ENCODE results near the gene ALK. TPM values are rescaled to one million over a fixed set of nuclear protein-coding genes. Genes with fewer than 3 reads are reported as not detected.

ALK gene
- total and polyA plus RNA-seq, 2 donors (not counting 1 experiment from before 2014, with no cell fraction given) = not detected

- CTCF ChIA-PET = interaction anchor here (1.2 kb wide), 1 partner anchor 68 kb away, joined by 3 read pairs; no protein-coding TSS in a partner anchor
- no peak overlapping the region for H3K27ac Mint-ChIP-seq
- peaks cover 27% of the 10 kb centered on the region for H3K27me3 Mint-ChIP-seq
- no peaks in the 10 kb centered on the region for H3K79me2 ChIP-seq (ENCODE audit: control insufficient read depth, insufficient read depth, low read length)
- H3K9me3 ChIP-seq (ENCODE audit: control extremely low read depth in 1 of 3, control insufficient read depth in 2 of 3, insufficient read depth in 1 of 3, low read length in 2 of 3) = peaks cover 0 to 4% (median 0%) of the 10 kb centered on the region in 3 donors
- no peak overlapping the region for H3K4me2 ChIP-seq (replicated peaks; ENCODE audit: low read depth, low read length, poor library complexity, severe bottlenecking)
- POLR2A ChIA-PET = no interaction called here
- H3K4me1 ChIP-seq (ENCODE audit: control insufficient read depth in 2 of 2, insufficient read depth in 2 of 2, low read length in 2 of 2) = peaks cover 0 to 4% of the 10 kb centered on the region in 2 donors
- no peak overlapping the region for H2AFZ ChIP-seq (ENCODE audit: insufficient read depth, low read depth, low read length, poor library complexity, severe bottlenecking)
- TF ChIP-seq CTCF (IDR thresholded peaks at IDR 0.05) = no peak
- no peak for TF ChIP-seq EZH2 (IDR thresholded peaks at IDR 0.05; ENCODE audit: borderline replicate concordance, insufficient read depth, low read depth, low read length, poor library complexity, severe bottlenecking)
- no peak overlapping the region for H3K4me3 Mint-ChIP-seq
- H3K4me3 ChIP-seq (ENCODE audit: control extremely low read depth in 1 of 5, extremely low read depth in 1 of 5, insufficient read depth in 1 of 5, low read depth in 2 of 5, low read length in 4 of 5) = no peak overlapping the region
- H3K27ac ChIP-seq (ENCODE audit: low read length in 2 of 2) = no peak overlapping the region
- DNase-seq (no peak), ATAC-seq (ENCODE audit: low read depth) (no peak)
- intact Hi-C loops (cut with micrococcal nuclease) = no loop called here
- peaks cover 13% of the 10 kb centered on the region for H3K4me1 Mint-ChIP-seq
- H4K20me1 ChIP-seq (ENCODE audit: control insufficient read depth, insufficient read depth, low read length, poor library complexity, severe bottlenecking) = no peaks in the 10 kb centered on the region
- peaks cover 0 to 5% (median 1%) of the 10 kb centered on the region in 4 experiments for H3K27me3 ChIP-seq (replicated peaks in 1 of 4; ENCODE audit: control extremely low read depth in 1 of 4, control insufficient read depth in 3 of 4, insufficient read depth in 4 of 4, low read length in 3 of 4)
- 85% methylated on average over 3 of the region's 4 CpGs for WGBS (ENCODE audit: insufficient coverage)
- H3K36me3 ChIP-seq (replicated peaks in 1 of 2; ENCODE audit: control extremely low read depth in 1 of 2, control insufficient read depth in 1 of 2, extremely low read depth in 1 of 2, insufficient read depth in 2 of 2, low read length in 1 of 2) = no peaks in the 10 kb centered on the region
- no peak overlapping the region for H3K9ac ChIP-seq (ENCODE audit: low read length)
- no peaks in the 10 kb centered on the region for H3K9me3 Mint-ChIP-seq (ENCODE audit: insufficient read depth)
Measured at GRCh38 chr2:29240601-29241000, 680.8 kb downstream of the ALK start.

- DNase-seq = no peak
- H3K9ac ChIP-seq (ENCODE audit: low read length) = no peak overlapping the region
- H3K36me3 ChIP-seq (replicated peaks in 1 of 2; ENCODE audit: control extremely low read depth in 1 of 2, control insufficient read depth in 1 of 2, extremely low read depth in 1 of 2, insufficient read depth in 2 of 2, low read length in 1 of 2) = no peaks in the 10 kb centered on the region
- intact Hi-C loops (cut with micrococcal nuclease) = no loop called here
- H4K20me1 ChIP-seq (ENCODE audit: control insufficient read depth, insufficient read depth, low read length, poor library complexity, severe bottlenecking) = no peaks in the 10 kb centered on the region
- peaks cover 0 to 4% of the 10 kb centered on the region in 2 donors for H3K4me1 ChIP-seq (ENCODE audit: control insufficient read depth in 2 of 2, insufficient read depth in 2 of 2, low read length in 2 of 2)
- no peak overlapping the region for H2AFZ ChIP-seq (ENCODE audit: insufficient read depth, low read depth, low read length, poor library complexity, severe bottlenecking)
- Mint-ChIP-seq H3K4me1 (peaks cover 13% of the 10 kb centered on the region), H3K9me3 (ENCODE audit: insufficient read depth) (no peaks in the 10 kb centered on the region), H3K27me3 (peaks cover 32% of the 10 kb centered on the region), H3K27ac (no peak overlapping the region), H3K4me3 (no peak overlapping the region)
- H3K9me3 ChIP-seq (ENCODE audit: control extremely low read depth in 1 of 3, control insufficient read depth in 2 of 3, insufficient read depth in 1 of 3, low read length in 2 of 3) = no peaks in the 10 kb centered on the region
- TF ChIP-seq EZH2 (IDR thresholded peaks at IDR 0.05; ENCODE audit: borderline replicate concordance, insufficient read depth, low read depth, low read length, poor library complexity, severe bottlenecking) (no peak), CTCF (IDR thresholded peaks at IDR 0.05) (no peak)
- H3K4me3 ChIP-seq (ENCODE audit: control extremely low read depth in 1 of 5, extremely low read depth in 1 of 5, insufficient read depth in 1 of 5, low read depth in 2 of 5, low read length in 4 of 5) = no peak overlapping the region
- 95% methylated on average over 13 of the region's 15 CpGs for WGBS (ENCODE audit: insufficient coverage)
- ChIA-PET POLR2A (no interaction called here), CTCF (no interaction called here)
- H3K79me2 ChIP-seq (ENCODE audit: control insufficient read depth, insufficient read depth, low read length) = no peaks in the 10 kb centered on the region
- ATAC-seq (ENCODE audit: low read depth) = no peak
- H3K27me3 ChIP-seq (replicated peaks in 1 of 4; ENCODE audit: control extremely low read depth in 1 of 4, control insufficient read depth in 3 of 4, insufficient read depth in 4 of 4, low read length in 3 of 4) = peaks cover 0 to 5% (median 1%) of the 10 kb centered on the region in 4 experiments
- no peak overlapping the region for H3K4me2 ChIP-seq (replicated peaks; ENCODE audit: low read depth, low read length, poor library complexity, severe bottlenecking)
- no peak overlapping the region for H3K27ac ChIP-seq (ENCODE audit: low read length in 2 of 2)
Measured at GRCh38 chr2:29239209-29239960, 682.0 kb downstream of the ALK start.
